A172 (cell line): ENCODE data around the gene RAET1G. TPM values are rescaled to one million over a fixed set of nuclear protein-coding genes. Genes with fewer than 3 reads are reported as not detected.
"Not testable (repeated sequence)": the region's sequence is repeated elsewhere in the genome, so short reads cannot be mapped to it uniquely, and the experiment has no call there.

ENCODE experiments used
- DNase-seq: peaks from one replicate; pipeline ENCODE4 v3.0.0-alpha.2; 2015; ENCODE audit warnings: low spot score
- total RNA-seq: library from RNA; depleted of rRNA; stranded (reverse); fragments of >200 nt; shearing (Covaris generic); gene quantifications from 2 replicates; pipeline ENCODE4 v1.2.3, GENCODE V29; 2014

RAET1G gene
- total RNA-seq, 1 experiment from 2014 or later, result 2.0 TPM

- DNase-seq, result peak; percentile 85
Measured at GRCh38 chr6:149897015-149897697, 25.8 kb downstream of the RAET1G start.

GRCh38 chr6:149896491-149896890 is 26.4 kb downstream of the RAET1G start:
- DNase-seq, result peak; percentile 36

- DNase-seq, result peak; percentile 90
Measured at GRCh38 chr6:149895833-149896271, 27.1 kb downstream of the RAET1G start.

DNA sequence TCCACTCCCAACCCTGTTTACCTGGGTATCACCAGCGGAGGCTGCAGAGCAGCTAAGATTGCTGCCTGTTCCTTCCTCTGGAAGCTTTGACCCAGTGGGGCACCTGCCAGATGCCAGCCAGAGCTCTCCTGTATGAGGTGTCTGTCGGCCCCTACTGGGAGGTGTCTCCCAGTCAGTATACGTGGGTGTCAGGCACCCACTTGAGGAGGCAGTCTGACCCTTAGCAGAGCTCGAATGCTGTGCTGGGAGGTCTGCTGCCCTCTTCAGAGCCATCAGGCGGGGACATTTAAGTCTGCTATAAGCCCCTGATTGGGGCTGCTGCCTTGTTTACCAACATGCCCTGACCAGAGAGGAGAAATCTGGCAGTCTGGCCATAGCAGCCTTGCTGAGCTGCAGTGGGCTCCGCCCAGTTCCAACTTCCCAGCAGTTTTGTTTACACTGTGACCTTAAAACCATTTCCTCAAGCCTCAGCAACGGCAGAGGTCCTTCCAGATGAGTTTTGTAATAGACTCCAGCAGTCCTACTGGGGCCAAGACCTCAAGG is 27.8 kb downstream of the RAET1G start:
- peak; percentile 65 for DNase-seq

- not testable (repeated sequence) for DNase-seq
Measured at GRCh38 chr6:149891864-149892263, 31.1 kb downstream of the RAET1G start.

GRCh38 chr6:149891259-149891658 is 31.7 kb downstream of the RAET1G start:
- DNase-seq, result no peak

DNA sequence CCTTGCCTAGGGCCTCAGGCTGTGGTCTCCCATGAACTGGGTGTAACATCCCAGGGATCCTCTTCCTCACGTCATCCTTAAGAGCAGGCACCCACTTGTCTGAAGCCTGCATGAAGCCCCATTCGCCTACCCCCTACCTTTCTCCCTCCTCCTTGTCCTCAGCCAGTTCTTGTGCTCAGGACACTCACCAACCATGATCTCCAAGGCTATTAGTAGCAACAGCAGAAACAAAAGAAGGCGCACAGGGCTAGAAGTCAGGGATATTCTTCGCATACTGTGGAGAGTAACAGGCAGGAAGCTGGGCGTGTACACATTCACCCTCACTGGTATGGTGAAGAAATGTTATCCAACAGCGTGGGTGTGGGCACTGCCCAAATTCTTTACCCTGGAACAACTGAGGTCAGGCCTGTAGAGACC is 32.3 kb downstream of the RAET1G start:
- no peak for DNase-seq

DNA sequence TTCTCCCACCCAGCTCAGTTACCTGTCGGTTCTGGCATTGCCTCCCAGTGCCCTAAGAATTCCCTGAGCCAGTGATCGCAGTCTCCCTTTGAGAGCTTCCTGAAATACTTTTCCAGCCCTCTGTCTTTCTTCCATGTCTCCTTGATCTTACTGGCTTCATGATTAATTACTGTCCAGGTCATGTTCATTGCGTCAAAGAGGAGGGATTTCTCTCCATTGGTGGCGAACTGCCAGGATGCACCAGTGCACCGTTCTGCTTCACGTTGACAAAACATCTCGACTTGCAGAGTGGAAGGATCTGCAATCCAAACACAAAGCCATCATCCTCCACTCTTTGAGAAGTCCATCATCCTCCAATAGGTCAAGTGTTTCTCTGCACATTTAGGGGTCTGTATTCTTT is 33.6 kb downstream of the RAET1G start:
- no peak for DNase-seq

GRCh38 chr6:149888659-149889058 is 34.3 kb downstream of the RAET1G start:
- DNase-seq, result no peak

DNA sequence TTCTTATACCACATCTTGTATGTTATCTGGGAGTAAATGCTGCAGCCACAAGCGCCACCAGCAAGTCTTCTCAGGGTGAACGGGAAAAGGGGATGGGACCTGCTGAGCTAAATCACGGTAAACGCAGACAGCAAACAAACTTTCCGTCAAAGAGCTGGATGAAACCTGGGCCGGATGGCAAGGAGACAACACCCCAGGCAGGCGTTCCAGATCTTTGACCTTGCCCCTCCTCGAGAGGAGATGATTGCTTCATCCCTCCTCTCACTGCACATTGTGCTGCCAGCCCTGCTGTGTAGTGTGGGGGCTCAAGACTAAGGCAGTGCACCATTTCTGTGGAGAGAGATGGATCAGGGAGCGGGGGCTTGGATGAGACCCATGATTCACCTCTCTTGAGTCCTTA is 34.8 kb downstream of the RAET1G start:
- DNase-seq, result no peak

DNA sequence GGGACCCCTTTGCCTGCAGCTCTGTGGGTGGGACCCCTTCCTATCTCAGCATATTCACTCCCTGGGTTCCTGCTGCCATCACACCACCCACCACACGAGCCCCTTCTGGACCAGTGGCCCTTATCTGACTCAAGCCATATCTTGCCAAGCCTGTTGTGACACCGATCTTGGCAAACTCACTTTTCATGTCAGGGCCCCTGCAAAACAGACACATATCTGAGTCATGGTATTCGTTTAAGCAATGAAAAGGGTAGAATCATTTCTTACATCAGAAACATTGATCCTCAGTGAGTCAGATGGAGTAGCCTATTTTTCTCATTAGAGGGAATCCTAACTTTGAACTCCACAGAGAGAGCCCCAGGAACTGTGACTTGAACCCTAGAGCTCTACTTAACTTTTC is 35.6 kb downstream of the RAET1G start:
- no peak for DNase-seq

DNA sequence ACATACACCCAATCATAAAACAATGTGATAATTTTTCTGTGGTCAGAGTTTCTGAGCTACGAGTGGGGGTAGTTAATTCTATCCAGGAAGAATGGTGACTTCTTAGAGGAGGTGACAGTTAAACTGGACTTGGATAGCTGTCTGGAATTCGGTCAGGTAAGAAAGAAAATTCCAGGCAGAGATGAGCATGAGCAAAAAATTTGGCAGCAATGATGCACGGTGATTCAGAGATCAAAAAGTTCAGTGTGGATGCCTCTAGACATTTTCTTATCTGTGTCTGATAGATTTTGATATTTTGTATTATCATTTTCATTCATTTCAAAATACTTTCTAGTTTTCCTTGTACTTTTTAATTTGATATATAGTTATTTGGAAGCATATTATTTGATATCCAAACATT is 37.0 kb downstream of the RAET1G start:
- DNase-seq, result no peak

GRCh38 chr6:149884617-149885016 is 38.3 kb downstream of the RAET1G start:
- DNase-seq, result no peak

GRCh38 chr6:149884215-149884614 is 38.7 kb downstream of the RAET1G start:
- DNase-seq, result no peak

DNA sequence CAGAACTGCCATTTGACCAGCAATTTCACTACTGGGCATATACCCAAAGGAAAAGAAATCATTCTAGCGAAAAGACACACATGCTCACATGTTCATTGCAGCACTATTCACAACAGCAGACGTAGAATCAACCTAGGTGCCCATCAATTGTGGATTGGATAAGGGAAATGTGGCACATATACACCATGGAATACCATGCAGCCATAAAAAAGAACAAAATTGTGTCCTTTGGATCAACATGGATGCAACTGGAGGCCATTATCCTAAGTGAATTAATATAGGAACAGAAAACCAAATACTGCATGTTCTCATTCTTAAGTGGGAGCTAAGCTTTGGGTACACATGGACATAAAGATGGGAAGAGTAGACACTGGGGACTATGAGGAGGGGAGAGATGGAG is 41.1 kb downstream of the RAET1G start:
- DNase-seq, result no peak

DNA sequence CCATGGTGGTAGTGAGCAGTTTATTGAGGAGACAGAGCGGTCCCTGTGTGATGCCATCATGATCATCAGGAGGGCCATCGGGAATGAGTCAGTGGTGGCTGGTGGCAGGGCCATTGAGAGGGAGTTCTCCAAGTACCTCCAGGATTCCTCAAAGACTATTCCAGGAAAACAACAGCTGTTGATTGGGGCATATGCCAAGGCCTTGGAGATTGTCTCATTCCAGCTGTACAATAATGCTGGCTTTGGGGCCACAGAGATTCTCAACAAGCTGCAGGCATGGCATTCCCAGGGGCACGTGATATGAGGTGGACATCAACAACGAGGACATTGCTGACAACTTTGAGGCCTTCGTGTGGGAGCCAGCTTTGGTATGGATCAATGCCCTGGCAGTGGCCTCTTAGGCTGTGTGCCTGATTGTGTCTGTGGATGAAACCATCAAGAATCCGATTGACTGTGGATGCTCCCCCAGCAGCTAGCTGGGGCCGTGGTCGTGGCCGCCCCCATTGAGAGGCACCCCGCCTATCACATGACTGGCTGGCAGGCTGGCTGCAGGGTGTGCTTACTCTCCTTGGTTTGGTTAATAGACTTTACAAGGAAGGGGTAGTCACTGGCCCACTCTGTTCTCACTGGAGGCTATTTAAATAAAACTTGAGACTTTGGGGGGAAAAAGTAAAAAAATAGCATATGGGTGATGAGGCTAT is 41.7 kb downstream of the RAET1G start:
- DNase-seq, result no peak

DNA sequence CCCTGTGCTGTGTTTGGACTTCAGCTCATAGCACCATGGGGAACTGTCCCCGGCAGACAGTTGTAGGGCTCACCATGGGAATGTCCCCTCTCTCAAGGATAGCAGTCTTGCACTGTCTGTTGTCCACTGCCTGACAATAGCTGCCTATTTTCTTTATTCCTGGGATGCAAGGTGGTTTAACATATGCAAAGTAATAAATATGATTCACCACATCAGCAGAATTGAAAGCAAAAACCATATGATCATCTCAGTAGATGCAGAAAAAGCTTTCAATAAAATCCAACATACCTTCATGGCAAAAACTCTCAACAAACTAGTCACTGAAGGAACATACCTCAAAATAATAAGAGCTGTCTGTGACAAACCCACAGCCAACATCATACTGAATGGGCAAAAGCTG is 45.3 kb downstream of the RAET1G start:
- no peak for DNase-seq

- no peak for DNase-seq
Measured at GRCh38 chr6:149876241-149876933, 46.5 kb downstream of the RAET1G start.

GRCh38 chr6:149872233-149872632 is 50.7 kb downstream of the RAET1G start:
- DNase-seq, result no peak

- no peak for DNase-seq
Measured at GRCh38 chr6:149871182-149871581, 51.7 kb downstream of the RAET1G start.

DNA sequence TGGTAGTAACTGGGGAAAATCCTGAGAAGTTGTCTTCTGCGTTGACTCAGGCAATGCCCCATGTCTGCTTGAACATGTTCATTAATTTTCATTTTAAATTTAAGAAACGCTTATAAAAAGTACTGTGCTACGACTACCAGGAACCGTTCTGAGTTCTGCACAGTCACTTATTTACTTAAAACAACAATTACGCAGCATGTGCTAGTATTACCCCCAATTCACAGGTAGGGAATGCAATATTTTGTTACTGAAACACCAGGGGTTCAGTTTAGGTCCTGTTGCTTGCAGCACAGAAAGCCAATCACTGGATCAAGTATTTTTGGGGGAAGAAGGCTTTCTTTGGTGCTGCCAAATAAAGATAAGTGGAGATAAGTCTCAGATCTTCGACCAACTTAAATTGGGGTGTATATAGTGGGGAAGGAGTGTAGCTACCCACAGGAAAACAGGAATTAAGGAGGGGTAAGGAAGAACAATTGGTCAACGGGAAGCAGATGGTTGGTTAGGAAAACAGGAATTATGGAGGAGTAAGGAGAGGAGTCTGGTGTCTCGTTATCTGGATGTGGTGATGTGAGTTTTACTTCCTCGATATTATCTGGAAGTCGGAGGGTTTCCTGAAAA is 53.5 kb downstream of the RAET1G start:
- DNase-seq, result no peak
